ENCODE data around the gene POLR2J2. TPM values are rescaled to one million over a fixed set of nuclear protein-coding genes. Genes with fewer than 3 reads are reported as not detected.
"Not testable (repeated sequence)": the region's sequence is repeated elsewhere in the genome, so short reads cannot be mapped to it uniquely, and the experiment has no call there.

Gene POLR2J2
- total and polyA plus RNA-seq, 8 donors: 2.1 to 15.0 (median 4.6) TPM

DNA sequence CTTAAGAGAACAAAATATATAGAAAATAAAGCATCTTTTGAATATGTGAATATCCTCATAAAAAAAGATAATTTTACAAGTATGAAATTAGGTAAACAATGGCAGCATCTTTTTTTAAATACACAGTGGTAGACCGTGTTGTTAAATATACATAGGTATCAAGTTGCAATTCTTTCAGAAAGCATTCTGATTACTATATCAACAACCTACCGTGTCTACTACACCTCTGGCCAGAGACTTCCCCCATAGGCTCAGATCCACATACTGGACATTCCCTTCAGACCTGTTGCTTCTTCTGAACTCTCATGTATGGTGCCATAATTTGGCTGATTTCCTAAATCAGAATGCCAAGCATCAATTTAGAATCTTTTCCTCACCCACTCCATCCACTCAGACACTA, 22.5 kb upstream of the POLR2J2 start:
- H3K4me3 ChIP-seq; H3K27ac ChIP-seq; intact Hi-C loops (cut with DNase I); H3K9me3 ChIP-seq; H3K27me3 ChIP-seq; ATAC-seq; DNase-seq; H3K36me3 ChIP-seq; H3K4me1 ChIP-seq: not testable (repeated sequence)

DNA sequence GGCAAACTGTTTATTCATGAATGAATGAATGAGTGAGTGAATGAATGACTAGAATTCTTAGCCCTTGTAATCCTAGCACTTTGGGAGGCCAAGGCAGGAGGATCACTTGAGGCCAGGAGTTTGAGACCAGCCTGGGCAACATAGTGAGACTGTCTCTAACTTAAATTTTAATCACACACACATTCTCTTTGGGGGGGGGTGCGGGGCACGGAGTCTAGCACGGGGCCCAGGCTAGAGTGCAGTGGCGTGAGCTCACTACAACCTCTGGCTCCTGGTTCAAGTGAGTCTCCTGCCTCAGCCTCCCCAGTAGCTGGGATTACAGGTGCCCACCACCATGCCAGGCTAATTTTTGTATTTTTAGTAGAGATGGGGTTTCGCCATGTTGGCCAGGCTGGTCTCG, 19.1 kb upstream of the POLR2J2 start:
- H3K4me3 ChIP-seq; ATAC-seq; H3K36me3 ChIP-seq; H3K4me1 ChIP-seq; intact Hi-C loops (cut with DNase I); H3K27ac ChIP-seq; H3K9me3 ChIP-seq; H3K27me3 ChIP-seq: not testable (repeated sequence)
- DNase-seq: peak in 1 of 4 donors; percentile 53

DNA sequence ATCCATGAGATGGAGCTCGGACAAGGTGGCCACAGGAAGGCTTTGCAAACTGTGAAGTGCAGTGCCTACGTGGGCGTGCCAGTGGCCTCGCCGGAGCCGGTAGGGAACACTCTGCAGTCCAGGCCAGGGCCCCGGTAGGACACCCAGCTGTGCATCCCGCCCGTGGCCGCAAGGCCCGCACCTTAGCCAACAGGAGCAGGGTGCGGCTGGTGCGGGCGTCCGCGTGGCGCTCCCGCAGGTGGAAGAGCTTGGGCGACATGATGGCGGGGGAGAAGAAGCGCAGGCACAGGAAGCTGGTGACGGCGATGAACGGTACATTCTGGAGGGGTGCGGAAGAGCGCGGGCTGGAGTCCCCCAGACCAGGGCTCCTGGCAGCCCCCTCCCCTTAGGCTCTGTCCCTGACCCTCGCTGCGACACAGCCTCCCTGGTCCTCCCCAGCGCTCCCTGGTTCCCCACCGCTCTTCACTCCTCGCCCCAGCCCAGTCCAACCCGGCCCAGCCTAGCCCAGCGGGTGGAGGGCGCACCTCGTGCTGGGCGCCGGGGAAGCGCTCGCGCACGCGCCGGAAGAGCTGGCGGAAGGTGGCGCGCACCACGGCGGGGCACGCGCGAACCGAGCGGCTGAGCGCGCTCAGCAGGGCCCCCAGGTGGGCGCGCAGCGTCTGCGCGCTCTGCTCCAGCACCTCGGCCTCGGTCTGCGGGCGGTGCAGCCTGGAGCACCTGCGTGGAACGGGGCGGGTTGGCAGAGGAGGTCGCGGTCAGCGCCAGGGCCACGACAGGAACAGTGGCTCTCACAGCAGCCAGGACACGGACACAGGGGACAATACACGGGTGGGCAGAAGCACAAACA, 18.2 kb upstream of the POLR2J2 start:
- peak; percentile 44 for ATAC-seq
- intact Hi-C loops (cut with DNase I); H3K27ac ChIP-seq; H3K4me1 ChIP-seq; H3K4me3 ChIP-seq; H3K27me3 ChIP-seq; H3K36me3 ChIP-seq; H3K9me3 ChIP-seq: not testable (repeated sequence)
- peak in 1 of 4 donors; percentile 72 for DNase-seq

DNA sequence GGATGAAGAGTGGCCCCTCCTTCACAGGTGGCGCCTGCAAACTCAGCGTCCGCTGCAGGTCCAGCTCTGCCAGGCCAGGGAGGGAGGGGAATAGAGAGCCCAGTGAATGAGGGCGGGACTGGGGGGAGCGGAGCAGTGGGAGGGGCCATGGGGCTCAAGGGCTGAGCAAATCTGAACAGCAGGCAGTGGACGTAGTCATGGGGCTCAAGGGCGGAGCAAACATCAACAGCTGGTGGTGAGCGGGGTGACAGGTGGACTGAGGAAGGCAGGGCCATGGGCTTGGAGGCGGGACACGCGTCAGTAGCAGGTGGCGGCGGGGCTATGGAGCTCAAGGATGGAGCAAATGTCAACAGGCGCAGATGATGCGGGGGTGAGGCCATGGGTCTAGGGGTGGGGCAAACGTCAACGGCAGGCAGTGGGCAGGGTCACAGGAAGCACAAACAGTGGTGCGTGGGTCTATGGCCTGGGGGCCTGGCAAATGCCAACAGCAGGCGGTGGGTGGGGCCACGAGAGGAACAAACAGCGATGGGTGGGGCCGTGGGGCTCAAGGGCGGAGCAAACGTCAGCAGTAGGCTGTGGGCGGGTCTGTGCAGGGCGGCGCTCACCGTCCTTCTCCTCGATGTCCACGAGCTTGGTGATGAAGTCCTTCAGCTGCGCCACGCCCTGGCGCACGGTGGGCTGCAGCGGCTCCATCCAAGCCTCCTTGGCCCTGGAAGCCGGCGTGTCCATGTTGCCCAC, 17.0 kb upstream of the POLR2J2 start:
- peak; percentile 94 for ATAC-seq
- H3K4me3 ChIP-seq; intact Hi-C loops (cut with DNase I): not testable (repeated sequence)

DNA sequence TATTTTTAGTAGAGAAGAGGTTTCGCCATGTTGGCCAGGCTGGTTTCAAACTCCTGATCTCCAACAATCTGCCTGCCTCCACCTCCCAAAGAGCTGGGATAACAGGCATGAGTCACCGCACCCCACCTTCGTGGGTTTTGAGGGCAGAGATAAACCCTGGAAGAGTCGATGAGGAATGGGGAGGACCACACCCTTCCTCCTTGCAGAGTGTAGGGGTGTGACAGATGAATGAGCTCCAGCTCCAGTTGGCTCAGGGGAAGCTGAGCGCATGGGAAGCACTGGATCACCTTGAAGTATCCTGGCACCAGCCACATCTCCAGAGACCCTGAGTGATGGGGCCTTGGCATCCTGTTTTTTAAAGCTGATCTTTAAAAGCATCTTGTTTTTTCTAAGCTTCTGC, 11.1 kb upstream of the POLR2J2 start:
- intact Hi-C loops (cut with DNase I); H3K27ac ChIP-seq; ATAC-seq; H3K9me3 ChIP-seq; H3K27me3 ChIP-seq; DNase-seq; H3K4me1 ChIP-seq; H3K4me3 ChIP-seq; H3K36me3 ChIP-seq: not testable (repeated sequence)

More for the DNA sequence above, 17.0 kb upstream of the POLR2J2 start:
- DNase-seq, H3K9me3 ChIP-seq, H3K27me3 ChIP-seq, H3K4me1 ChIP-seq, H3K27ac ChIP-seq, H3K36me3 ChIP-seq: not testable (repeated sequence)

DNA sequence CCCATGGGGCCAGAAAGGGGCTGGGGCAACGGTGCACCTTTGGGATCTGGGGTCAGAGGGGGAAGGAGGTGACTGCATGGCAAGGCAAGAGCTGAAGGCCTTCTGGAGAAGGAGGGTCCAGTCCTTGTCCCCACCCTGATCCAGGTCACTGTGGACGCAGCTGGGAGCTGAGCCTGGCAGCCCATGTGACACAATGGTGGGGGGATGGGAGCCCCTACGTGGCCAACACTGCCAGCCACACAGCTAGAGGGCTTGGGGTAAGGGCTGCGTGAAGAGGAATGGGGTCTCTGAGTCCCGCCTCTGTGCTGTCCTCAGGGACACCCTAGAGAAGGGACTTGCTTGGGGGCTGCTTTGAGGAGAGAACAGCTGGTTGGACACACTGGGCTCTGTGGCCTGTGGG, 9.3 kb upstream of the POLR2J2 start:
- intact Hi-C loops (cut with DNase I); H3K27me3 ChIP-seq; H3K4me3 ChIP-seq; H3K4me1 ChIP-seq; DNase-seq; H3K9me3 ChIP-seq; H3K27ac ChIP-seq; H3K36me3 ChIP-seq: not testable (repeated sequence)
- peak; percentile 6 for ATAC-seq

DNA sequence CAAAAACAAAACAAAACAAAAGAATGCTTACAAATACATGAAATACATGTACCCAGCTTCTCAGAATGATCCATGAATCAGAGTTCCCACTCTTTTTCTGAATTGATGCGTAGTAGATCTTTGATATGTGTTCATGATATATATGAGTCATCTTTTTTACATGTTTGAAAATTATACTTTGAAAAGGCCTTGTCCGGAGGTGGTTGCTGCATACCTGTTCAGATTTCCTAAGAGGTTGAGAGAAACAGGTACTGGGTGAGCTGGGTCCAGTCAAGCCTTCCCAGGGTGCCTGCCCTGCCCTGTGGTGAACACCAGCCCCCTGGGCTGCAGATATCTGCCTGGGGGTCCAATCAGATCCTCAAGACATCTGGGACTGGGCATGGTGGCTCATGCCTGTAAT, 4.1 kb upstream of the POLR2J2 start:
- DNase-seq: peak in 2 of 4 donors; percentile 24 to 37
- ATAC-seq; intact Hi-C loops (cut with DNase I); H3K4me1 ChIP-seq; H3K36me3 ChIP-seq; H3K27me3 ChIP-seq; H3K27ac ChIP-seq; H3K4me3 ChIP-seq; H3K9me3 ChIP-seq: not testable (repeated sequence)

DNA sequence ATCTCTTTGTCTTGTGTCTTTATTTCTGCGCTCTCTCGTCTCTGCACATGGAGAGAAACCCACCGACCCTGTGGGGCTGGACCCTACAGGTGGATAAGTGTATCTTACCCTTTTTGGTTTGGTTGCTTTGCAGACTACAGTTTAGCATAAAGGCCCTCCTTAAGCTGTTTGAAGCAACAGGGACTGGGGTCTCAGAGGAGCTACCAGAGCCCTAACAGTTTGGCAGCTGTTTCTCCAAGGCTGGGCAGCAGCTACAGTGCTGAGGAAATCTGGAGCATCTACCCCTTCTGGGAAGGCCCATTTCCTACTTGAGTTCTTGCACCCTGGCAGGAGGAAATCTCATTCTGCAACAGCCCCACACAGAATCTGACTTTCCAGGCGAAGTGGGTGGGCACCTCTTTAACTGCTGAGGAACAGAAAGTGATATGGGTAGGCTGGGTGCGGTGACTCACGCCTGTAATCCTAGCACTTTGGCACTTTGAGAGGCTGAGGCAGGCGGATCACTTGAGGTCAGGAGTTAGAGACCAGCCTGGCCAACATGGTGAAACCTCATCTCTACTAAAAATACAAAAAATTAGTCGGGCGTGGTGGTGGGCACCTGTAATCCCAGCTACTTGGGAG, 2.1 kb upstream of the POLR2J2 start:
- peak; percentile 3 for ATAC-seq
- H3K4me1 ChIP-seq; H3K27me3 ChIP-seq; H3K4me3 ChIP-seq; H3K27ac ChIP-seq; H3K36me3 ChIP-seq; intact Hi-C loops (cut with DNase I); DNase-seq; H3K9me3 ChIP-seq: not testable (repeated sequence)

DNA sequence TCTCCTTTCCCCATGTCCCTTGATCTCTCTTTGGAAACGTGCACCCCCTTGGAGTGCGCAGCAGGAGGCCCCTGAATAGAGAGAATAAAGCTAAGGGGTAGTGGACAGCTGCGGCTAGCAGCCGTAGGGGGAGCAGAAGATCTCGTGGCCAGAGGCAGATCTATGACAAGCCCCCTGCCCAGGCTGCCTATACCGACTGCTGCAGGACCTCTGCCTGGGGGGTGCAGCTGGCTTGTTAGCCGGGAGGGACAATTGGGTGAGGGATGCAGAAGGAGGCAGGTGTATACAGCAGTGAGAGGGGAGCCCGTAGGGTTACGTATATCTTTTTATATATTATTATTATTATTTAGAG, 469 bp upstream of the POLR2J2 start:
- H3K36me3 ChIP-seq; H3K4me3 ChIP-seq; DNase-seq; H3K27me3 ChIP-seq; H3K9me3 ChIP-seq; H3K4me1 ChIP-seq; intact Hi-C loops (cut with DNase I); H3K27ac ChIP-seq: not testable (repeated sequence)
- ATAC-seq: peak; percentile 44

DNA sequence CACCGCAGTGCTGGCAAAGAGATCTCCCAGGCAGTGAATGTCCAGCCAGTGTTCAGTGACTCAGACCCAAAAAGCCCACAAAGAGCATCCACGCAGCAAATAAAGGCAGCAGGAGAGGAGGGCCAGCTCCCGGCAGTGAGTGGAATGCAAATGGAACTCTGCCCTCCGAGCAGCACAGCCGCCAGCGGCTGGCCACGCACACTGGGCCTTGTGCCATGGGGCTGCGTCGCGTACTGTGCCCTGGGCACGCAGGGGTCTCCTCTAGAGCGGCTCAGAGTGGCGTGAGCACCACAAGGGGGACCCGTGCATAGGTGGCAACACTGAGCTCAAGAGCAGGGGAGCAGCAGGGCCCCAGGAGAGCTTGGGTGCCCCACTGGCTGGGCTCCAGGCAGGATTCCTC, 3.9 kb downstream of the POLR2J2 start:
- intact Hi-C loops (cut with DNase I); H3K36me3 ChIP-seq; H3K27ac ChIP-seq; H3K27me3 ChIP-seq; H3K4me1 ChIP-seq; H3K4me3 ChIP-seq; H3K9me3 ChIP-seq: not testable (repeated sequence)
- peak in 1 of 4 donors; percentile 20 for DNase-seq
- peak; percentile 5 for ATAC-seq

DNA sequence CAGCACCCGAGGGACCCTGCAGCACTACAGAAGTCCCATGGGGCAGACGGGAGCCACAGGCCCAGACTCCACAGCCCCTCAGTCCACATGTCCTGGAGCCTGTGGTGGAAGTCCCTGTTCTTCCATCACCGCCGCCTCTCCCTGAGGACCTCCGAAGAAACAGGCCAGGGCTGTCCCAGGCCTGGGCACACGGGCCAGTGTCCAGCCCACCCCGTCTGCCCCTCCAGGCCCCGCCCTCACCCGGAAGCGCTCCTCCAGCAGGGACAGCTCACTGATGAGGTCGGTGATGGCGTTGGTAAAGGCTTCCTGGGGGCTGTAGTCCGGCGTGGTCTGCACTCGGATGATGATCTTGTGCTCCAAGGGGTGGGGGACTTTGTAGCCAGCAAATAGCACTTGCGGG, 4.6 kb downstream of the POLR2J2 start:
- H3K9me3 ChIP-seq; DNase-seq; intact Hi-C loops (cut with DNase I); H3K36me3 ChIP-seq; H3K27ac ChIP-seq; H3K27me3 ChIP-seq; H3K4me3 ChIP-seq; H3K4me1 ChIP-seq; ATAC-seq: not testable (repeated sequence)

DNA sequence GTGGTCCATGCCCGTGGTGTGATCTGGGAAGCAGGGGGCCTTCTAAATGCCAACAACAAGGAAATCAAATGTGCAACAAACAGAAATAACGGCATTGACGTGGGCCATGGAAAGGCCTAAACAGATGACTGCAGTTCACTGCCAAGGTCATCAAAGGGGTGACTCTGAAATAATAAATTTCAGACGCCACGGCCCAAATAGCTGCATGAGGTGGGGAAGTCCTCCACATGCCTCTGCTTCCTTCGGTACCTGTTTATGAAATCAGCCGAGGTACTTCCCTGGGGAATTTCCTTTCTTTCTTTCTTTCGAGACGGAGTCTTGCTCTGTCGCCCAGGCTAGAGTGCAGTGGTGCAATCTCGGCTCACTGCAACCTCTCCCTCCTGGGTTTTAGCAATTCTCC, 6.7 kb downstream of the POLR2J2 start:
- DNase-seq; H3K36me3 ChIP-seq; H3K4me1 ChIP-seq; H3K4me3 ChIP-seq; H3K9me3 ChIP-seq; intact Hi-C loops (cut with DNase I); H3K27me3 ChIP-seq; H3K27ac ChIP-seq; ATAC-seq: not testable (repeated sequence)

DNA sequence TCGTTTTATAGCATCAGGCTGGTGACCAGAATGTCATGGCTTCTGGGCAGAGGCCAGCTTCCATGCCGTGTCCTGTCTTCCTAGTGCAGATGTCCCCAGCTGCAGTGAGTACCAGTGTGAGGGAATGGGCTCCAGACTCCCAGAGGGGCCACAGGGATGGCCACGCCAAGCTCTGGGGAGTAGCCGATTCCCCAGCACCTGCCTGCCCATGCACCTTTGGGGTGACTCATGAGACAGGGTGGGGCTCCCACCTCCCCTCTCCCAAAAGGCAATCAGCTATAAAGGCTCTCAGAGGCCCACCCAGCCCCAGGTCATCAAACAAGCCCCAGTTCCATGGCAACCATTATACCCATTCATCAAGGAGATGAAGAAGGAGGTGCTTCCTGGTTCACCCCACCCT, 21.5 kb downstream of the POLR2J2 start, which contains the start of gene SPDYE2B:
Gene SPDYE2B, plus strand, starts transcription at position 396 of the 400 bp plus-strand sequence. CDS start 2,030 bp downstream, outside the sequence.
- H3K4me1 ChIP-seq; H3K27ac ChIP-seq; H3K27me3 ChIP-seq; DNase-seq; H3K4me3 ChIP-seq; H3K9me3 ChIP-seq; intact Hi-C loops (cut with DNase I); ATAC-seq; H3K36me3 ChIP-seq: not testable (repeated sequence)

All from left lung (tissue), 10 donors.